CD4-positive, alpha-beta T cell treated with Interleukin-2 at 100 ng/mL for 4 hours (primary cell): ENCODE data around the gene DPF1.

Experiments
- DNase-seq: peaks from one replicate; pipeline ENCODE4 v3.0.0-alpha.2; 2020; ENCODE audit warnings: low spot score

Gene DPF1

DNA sequence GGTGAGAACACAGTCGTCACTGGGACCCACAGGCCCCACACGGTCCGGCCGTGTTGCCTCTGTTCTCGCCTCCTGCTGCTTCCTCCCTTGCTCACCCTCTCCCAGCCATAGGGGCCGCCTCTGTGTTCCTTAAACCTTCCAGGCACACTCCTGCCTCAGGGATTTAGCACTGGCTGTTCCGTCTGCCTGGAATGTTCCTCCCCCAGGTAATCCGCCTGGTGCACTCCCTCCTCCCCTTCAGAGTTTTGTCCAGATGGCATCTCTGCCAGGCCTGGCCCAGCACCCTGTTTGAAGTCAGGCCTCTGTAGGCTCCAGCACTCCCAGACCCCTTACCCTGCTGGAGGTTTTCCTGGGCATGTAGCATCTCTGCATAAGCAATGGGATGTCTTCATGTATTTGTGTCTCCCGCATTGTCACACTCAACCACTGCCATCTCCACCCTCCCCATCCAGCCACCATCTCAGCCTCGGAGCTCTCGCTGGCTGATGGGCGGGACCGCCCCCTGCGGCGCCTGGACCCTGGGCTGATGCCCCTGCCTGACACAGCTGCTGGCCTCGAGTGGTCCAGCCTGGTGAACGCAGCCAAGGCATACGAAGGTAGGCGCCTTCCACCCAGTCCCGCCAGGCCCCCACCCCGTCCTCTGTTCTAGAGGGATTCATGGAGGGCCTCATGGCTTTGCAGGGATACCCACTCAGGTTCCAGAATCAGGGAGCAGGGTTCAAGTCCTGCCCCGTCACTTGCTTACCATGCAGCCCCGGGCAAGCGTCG lies 25.9 kb downstream of the DPF1 start:
- DNase-seq, result no peak

DNA sequence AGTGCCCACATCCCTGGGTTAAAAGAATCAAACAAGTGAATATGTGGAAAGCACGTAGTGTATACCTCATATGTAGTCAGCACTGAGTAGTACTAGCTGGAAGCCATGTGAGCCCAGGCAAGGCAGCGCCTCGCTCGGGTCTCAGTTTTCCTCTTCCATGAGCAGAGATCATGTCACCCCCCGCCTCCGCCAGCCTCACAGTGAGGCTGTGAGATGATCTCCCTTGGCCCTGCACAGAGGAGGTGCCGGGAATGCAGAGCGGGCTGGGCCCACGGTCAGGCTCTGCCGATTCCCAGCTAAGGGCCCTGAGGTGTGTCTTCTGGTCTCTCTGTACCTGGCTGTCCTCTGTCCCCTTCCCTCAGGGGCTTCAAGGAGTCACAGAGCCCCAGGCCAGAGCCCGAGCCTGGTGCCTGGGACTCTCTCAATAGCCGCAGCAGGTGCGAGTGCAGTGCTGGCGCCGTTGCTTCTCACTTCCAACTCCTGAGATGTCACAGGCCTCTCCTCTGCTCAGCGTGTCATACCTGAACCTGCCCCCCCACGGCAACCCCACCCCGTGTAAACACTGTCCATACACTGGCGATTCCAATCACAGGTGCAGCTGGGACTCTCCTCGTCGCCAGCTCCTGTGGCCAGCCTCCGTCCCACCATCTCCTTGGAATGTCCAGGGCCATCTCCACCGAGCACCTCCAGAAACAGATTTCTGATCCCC lies 26.9 kb downstream of the DPF1 start:
- no peak for DNase-seq

DNA sequence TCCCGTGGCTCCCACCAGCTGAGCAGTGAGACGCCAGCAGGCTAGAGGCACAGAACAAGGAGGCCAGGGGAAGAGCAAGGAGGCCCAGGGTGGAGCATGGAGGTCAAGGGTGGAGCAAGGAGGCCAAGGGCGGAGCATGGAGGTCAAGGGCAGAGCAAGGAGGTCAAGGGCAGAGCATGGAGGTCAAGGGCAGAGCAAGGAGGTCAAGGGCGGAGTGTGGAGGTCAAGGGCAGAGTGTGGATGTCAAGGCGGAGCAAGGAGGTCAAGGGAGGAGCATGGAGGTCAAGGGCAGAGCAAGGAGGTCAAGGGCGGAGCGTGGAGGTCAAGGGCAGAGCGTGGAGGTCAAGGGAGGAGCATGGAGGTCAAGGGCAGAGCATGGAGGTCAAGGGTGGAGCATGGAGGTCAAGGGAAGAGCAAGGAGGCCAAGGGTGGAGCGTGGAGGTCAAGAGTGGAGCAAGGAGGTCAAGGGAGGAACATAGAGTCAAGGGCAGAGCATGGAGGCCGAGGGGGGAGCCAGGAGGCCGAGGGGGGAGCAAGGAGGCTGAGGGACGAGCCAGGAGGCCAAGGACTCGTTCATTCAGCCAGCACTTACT lies 27.7 kb downstream of the DPF1 start:
- no peak for DNase-seq

DNA sequence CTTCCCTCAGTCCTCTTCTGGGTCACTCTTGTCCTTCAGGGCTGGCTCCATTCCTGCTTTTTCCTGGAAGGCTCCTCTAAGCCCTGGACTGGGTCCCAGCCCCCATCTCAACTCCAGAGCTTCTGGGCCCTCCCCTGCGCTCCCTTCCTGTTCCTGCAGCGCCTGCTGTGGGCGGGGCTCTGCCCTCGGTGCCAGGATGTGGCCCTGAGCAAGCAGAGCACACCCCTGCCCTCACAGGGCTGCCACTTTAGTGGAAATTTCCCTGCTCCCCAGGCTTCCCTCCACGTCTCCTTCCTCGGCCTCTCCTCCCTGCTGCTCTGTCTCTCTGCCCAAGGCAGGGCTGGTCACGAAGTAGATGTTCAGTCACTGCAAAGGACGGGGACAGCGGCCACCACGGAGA lies 28.8 kb downstream of the DPF1 start:
- no peak for DNase-seq

DNA sequence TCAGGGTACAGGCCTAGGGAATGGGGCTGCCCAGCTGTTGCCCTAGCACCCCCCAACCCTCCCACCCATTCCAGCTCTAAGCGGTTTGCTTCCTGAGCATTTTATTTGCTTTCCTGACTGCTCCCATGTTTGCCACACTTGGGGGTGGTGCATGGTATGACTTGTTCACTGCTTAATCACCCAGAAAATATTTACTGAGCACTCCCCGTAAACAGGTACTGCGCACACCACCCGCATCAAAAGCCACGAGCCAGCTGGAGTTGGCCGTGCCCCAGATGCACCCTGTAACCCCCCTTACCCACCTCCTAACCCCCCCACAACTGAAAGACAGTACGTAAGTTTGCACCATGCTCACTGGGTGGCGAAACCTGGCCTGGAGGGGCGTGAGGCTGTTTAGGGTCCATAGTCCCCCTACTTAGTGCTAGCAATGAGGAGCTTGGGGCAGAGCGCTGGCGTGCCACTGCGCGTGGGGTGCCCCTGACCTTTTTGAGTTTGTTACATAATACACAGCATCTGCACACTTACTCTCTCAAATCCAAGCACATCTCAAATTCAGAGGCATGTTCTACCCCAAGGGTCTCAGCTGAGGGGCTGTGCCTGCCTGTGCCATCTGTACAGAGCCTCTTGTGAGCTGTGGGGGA lies 29.8 kb downstream of the DPF1 start:
- DNase-seq, result no peak

DNA sequence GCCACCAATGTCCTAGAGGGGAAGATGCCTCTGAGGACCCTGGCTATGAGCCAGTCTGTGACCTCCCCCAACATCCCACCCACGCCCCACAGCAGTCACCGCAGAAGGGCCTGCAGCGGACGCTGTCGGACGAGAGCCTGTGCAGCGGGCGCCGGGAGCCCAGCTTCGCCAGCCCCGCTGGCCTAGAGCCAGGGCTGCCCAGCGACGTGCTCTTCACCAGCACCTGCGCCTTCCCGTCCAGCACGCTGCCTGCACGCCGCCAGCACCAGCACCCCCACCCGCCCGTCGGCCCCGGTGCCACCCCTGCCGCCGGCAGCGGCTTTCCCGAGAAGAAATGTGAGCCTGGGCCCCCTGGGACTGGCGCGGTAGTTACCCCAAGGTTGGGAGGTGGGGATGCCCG lies 30.6 kb downstream of the DPF1 start:
- no peak for DNase-seq

DNA sequence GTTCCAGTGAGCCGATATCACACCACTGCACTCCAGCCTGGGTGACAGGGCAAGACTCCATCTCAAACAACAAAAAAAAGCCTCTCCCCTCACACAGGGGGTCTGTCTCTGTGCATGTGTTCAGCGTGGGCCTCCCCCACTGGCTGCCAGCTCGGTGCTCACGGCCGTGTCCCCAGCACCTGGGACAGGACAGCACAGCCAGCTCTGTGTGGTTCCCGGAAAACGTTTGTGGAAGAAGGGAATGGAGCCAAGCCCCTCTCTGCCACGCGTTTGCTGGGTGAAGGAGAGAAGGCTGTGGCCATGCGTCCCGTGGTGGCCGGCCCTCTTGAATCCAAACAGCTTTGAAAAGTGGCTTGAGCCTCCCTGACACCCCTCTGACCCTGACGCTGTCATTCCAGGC lies 32.3 kb downstream of the DPF1 start:
- DNase-seq, result no peak

DNA sequence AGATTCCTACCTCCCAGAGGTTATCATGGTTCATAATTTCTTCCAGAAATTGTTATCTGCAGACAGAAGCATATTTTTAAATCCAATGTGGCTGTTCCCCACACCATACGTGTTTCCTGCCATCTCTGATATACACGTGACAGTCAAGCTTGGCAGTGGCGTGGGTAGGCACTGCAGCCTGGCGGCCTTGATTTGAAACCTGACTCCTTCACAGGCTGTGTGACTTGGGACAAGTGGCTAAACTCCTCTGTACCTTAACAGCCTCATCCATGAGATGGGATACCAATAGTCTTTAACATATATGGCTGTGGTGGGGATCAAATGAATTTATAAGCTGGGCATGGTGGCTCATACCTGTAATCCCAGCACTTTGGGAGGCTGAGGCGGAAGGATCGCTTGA lies 33.2 kb downstream of the DPF1 start:
- no peak for DNase-seq

DNA sequence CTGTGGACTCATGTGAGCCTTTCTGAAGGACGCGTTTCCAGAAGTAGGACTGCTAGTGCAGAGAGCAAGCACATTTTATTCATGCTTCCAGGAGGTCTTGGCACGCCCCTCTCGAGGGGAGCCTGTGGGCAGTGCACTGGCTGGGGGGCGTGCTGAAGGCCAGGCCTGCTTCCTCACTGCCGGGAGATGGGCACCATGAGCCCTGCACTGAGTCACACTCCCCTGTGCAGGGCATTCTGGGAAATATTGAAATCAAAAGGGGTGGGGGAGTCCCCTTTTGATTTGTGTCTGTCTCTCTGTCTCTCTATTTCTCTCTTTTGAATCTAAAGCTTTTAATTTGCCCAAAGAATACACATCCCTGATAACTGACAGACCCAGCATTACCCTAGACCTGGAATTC lies 34.0 kb downstream of the DPF1 start:
- DNase-seq, result no peak

DNA sequence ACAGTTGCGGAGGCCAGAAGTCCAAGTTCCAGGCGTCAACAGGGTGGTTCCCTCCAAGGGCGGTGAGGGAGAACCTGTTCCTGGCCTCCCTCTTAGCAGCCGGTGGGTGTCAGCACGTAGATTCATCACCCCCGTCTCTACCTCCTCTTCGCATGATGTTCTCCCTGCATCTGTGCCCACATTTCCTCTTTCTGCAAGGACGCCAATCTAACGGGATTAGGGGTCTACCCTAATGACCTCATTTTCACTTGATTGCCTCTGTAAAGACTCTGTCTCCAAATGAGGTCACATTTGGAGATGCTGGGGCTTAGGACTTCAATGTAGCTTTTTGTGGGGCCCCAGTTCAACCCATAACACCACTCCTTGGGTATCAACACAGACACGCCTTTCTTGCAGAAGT lies 38.5 kb downstream of the DPF1 start:
- no peak for DNase-seq

DNA sequence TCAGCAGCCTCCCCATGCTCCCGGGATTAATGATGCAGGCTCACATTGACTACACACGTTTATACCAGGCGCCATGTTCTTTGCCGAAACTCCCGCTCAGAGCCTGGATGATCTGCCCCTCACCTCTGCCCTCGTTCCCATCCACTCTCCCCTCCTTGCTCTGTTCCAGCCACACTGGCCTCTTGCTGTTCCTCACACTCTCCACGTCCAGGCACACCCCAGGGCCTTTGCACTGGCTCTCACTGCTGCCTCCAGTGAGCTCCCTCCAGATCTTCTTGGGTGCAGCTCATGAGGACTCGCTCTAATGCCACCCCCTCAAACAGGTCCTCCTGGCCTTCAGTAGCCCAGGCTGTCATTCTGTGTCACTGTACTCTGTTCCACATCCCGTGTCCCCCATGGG lies 39.2 kb downstream of the DPF1 start:
- DNase-seq, result no peak

DNA sequence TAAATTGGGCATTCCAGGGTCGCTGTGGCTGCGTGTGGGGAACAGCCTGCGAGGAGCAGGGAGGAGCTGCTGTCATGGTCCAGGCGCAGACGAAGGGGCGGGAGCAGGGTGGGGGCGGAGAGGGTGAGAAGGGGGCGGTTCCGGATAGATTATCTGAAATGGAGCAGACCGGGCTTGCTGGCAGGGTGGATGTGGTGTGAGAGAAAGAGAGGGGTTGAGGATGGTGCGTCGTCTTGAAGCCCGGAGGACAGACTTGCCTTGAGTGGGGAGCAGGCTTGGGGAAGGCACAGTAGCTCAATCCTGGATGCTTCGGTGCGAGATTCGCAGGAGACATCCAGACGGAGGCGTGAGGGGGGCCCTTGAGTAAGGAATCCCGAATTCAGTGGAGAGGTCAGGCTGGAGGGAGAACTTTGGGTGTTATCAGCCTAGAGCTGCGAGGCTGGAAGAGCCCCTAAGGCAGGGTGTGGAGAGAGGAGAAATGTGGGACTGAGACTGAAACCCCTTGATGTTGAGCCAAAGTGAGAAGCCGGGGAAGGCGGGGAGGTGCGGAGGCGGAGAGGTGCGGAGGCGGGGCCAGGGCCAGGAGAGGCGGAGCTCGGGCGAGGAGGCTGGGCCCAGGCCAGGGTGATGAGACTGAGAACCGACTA lies 40.6 kb downstream of the DPF1 start:
- no peak for DNase-seq

DNA sequence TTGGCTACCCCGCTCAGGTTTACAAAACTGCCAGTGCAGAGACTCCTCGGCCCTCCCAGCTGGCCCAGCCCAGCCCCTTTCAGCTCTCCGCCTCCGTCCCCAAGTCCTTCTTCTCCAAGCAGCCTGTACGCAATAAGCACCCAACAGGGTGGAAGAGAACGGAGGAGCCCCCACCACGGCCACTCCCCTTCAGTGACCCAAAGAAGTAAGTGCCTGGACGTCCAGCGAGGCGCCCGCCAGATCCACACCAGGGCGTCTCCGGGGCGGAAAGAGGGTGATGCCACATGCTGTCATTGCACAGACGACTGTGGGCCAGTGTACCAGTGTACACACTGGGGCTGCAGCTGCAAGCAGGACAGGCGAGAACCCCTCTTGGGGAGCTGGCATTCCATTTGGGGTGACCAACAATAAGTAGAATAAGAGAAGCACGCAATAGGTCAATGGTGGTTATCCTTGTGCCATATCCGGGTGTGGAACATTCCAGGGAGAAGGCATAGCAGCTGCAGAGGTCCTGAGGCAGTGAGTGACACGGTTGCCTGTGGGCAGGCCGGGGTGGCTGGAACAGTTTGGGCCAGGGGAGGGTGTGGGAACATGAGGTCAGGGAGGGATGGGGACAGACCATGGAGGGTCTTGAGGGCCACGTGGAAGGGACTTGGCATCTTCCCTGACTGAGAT lies 41.3 kb downstream of the DPF1 start:
- no peak for DNase-seq

DNA sequence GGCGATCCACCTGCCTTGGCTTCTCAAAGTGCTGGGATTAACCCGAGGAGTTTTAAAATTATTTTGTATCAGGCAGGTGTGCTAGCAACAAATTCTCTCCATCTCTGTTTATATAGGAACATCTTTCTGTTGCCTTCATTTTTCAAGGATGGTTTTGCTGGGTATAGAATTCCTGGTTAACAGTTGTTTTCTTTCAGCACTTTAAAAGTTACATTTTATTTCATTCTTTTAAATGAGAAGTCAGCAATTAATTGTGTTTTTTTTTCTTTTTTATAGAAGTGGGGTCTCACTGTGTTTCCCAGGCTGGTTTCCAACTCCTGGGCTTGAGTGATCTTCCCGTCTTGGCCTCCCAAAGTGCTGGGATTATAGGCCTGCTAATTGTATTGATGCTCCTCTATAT lies 44.0 kb downstream of the DPF1 start:
- no peak for DNase-seq

DNA sequence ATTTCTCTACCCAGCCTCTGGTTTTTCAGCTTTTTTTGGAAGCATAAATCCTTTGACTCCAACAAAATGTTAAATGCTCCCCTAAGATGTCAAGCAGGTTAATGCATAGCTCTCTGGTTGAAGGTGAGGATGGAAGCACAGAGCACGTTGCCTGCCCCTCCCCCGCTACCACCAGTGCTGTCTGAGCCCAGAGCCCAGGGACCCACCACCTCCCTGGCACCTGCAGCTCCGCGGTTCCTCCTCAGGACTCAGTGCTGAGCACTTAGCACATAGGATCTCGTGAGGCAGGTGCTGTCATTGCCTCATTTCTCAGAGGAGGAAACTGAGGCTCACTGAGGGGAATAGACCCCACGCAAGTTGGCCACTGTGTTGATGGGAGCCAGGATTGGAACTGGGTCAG lies 48.6 kb downstream of the DPF1 start:
- no peak for DNase-seq

DNA sequence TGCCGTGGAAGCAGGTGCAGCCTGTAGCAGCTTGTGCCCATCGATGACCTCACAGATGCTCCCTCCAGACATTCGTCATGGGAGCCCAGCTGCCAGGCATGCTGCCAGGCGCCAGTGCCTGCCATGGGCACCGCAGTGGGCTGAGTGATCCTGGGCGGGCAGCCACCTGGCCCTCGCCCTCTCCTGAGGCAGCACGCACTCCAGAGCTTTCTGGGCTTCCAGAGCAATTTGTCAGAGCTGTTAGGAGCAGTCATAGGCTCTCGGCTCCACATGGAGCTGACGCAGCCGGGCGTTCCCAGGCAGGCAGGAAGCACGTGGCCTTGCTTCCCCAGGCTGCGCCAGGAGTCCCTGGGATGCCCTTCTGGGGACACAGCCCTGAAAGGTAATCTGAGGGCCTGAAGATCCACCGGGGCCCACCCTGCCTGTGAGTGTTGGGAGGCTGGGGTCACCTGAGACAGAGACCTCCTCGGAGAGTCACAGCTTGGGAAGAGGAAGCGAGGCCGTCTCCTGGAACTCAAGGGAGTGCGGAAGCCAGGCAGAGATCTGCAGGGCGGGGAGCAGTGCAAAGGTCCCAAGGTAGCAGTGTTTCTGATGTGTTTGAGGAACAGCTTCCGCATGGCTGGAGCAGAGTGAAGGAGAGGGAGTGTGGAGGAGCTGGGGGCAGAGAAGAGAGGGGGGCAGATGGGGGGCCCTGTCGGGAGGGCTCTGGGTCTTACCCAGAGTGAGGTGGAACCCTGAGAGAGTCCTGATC lies 50.6 kb downstream of the DPF1 start:
- DNase-seq, result no peak

DNA sequence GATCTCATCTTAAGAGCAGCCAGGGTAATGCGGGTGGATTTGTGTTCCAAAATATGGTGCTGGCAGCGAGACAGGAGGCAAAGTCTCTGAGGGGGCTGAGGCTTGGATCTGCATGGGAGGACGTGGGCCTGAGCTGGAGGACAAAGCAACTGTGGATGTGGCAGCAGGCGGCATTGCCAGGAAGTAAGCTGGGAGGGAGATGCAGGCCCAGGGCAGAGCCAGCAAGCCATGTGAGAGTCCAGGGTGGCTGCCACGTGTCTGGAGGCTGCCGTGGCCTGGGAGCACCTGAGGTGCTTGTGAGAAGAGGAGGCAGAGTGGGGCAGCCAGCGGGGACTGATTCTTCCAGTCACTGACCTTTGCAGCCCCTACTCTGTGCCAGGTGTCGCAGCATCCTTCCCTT lies 52.0 kb downstream of the DPF1 start:
- no peak for DNase-seq

DNA sequence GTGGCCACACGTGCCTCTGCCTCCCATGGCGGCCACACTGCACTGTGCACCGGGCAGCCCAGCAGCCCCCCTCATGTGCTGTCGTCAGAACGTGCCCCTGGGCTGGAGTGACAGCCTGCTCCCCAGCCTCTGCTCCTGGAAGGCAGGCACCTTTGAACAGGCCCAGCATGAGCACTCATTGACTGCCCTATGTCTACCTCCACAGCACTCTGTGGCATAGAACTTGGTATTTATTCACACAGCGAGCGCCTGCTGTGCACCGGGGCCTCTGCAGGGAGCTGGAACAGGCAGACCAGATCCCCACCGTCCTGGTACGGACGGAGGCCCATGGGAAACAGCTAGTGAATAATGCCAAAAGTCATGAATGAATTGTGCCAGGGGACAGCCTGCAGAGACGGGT lies 53.7 kb downstream of the DPF1 start:
- no peak for DNase-seq

DNA sequence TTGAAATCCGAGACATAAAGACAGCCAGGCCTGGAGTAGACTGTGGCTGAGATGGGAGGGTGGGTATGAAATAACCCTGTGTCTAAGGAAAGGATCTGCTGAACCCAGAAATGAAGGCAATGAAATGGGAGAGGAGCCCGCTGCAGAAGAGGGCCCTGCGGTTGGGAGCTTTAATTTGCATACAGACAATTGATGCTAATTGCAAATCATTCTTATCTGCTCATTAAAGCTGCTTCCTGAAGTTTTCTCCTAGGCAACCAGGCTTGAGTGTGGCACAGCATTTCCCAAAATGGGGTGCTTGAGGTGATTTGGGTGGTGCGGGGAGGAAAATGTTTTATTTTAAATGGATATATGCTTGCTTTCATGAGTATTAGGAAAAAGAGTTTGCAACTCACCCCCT lies 55.4 kb downstream of the DPF1 start:
- no peak for DNase-seq

DNA sequence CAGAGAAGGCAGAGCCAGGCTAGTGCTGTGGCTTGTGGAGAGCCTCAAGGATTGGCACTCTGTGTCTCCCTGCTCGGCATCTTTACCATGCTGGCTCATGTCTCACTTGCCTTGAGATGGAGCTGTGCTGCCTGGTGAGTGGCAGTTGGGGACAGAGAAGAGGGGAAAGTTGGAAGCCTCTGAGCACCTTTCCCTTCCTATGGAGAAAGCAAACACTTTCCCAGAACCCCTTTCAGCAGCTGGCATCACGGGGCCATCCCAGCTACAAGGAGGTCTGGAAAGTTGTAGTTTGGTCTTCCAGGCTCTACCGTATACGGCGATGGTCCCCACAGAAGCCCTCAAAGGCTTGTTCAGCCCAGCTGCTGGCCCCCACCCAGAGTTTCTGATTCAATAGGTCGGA lies 58.7 kb downstream of the DPF1 start:
- DNase-seq, result no peak

DNA sequence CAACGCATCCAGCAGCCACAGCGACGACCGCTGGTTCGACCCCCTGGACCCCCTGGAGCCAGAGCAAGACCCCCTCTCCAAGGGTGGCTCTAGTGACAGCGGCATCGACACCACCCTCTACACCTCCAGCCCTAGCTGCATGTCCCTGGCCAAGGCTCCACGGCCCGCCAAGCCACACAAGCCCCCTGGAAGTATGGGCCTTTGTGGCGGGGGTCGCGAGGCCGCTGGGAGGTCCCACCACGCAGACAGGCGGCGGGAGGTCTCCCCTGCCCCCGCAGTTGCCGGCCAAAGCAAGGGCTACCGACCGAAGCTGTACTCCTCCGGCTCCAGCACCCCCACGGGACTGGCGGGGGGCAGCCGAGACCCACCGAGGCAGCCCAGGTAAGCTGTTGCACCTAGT lies 59.5 kb downstream of the DPF1 start:
- no peak for DNase-seq
